ENCODE data around the gene SLCO2B1.

SLCO2B1 gene

GRCh38 chr11:75205564-75206020 is 54.7 kb downstream of the SLCO2B1 start:
- in situ Hi-C loops (cut with HindIII; ENCODE audit: low sequenced_read_pairs): loop anchor here (25.0 kb wide), 1 partner anchor 193 kb away; no protein-coding TSS in a partner anchor

GRCh38 chr11:75208446-75208845 is 57.5 kb downstream of the SLCO2B1 start:
- in situ Hi-C loops (cut with HindIII; ENCODE audit: low sequenced_read_pairs): loop anchor here (25.0 kb wide), 1 partner anchor 196 kb away; no protein-coding TSS in a partner anchor

DNA sequence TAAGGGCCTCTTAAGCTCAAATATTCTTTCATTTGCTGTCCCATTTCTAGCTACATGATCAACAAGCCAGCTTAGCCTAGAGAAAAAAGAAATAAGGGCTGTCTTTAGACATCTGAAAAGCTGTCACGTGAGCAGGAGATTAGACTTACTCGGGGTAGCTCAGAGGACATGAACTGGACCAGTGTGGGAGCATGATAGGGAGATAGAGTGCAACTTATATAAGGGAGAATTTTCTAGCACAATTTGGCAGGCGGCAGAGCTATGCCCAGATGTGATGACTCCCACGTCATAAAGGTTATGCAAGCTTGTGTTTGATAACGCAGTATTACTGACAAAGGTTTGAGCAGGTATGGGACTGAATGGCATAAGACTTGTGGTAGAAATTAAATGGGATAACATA is 61.5 kb downstream of the SLCO2B1 start:
- in situ Hi-C loops (cut with HindIII; ENCODE audit: low sequenced_read_pairs): loop anchor here (10.0 to 25.0 kb wide), 2 partner anchors 78 to 200 kb away; no protein-coding TSS in a partner anchor

GRCh38 chr11:75214411-75214821 is 63.5 kb downstream of the SLCO2B1 start:
- in situ Hi-C loops (cut with HindIII; ENCODE audit: low sequenced_read_pairs): loop anchor here (10.0 to 25.0 kb wide), 2 partner anchors 80 to 202 kb away; no protein-coding TSS in a partner anchor

DNA sequence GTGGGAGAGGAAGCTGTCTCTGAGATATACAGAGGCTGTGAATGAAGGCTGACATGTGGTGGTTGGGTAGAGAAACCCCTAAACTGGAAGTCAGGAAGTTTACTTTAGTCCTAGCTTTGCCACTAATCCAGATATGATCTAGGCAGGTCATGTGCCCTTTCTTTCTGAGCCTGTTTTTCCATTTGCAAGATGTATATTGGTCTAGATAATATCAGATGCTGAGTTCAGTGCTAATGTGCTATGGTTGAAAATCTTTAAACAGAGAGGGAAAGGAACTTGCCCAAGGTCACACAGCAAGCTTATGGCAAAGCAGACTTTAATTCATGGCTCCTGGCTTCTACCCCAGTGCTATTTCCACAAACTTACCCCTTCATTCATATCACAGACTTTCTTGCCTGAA is 63.9 kb downstream of the SLCO2B1 start:
- in situ Hi-C loops (cut with HindIII; ENCODE audit: low sequenced_read_pairs): loop anchor here (10.0 to 25.0 kb wide), 2 partner anchors 80 to 203 kb away; no protein-coding TSS in a partner anchor

DNA sequence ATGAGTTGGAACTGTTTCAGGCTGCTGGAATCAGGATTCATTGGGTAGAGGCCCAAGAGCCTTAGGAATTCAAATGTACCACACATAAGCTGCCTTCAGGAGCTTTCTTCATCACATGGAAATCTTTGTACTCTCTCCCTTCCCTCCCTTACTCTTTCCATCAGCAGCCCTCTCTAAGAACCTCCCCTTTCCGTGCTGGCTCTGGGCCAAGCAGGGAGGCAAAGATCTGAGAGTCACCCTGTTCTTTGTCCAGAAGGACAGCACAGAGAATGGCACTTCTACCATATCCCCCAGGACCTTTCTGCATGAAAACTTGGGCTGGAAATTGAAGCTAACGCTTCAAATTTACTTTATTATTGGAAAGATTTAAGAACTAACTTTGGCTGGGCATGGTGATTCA is 69.0 kb downstream of the SLCO2B1 start:
- in situ Hi-C loops (cut with HindIII; ENCODE audit: low sequenced_read_pairs): loop anchor here (10.0 to 25.0 kb wide), 2 partner anchors 85 to 208 kb away; no protein-coding TSS in a partner anchor

DNA sequence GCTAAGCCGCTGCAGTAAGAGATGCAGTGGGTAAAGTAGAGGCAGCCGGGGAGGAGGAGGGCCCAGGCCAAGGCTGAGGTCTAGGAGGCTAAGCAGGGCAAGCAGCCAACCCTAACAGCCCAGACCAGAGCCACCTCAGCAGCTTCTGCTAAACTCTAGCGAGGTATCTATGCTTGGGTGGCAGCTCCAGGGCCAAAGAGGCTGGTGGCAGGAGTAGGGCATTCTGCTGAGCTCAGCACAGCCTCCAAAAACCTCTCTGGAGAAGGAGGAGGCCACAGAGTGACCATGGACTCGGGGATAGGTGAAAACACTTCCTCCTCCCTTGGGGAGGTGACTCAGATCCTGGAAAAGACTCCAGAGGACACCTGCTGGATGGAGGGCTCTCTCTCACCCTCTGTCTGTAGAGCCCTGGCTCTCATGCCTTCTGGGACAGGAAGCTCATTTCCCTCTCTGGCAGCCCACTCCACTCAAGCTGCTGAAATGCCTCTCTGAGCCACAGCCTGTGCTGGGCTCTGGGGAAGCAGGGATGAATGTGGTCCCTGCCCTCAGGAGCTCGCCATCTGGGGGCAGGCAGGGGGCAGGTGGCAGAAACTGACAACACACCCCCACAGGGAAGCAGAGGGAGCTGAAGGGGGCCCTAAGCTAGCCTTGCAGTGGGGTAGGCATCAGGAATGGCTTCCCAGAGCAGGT is 73.2 kb downstream of the SLCO2B1 start:
- in situ Hi-C loops (cut with HindIII; ENCODE audit: low sequenced_read_pairs): loop anchor here (25.0 kb wide), 1 partner anchor 212 kb away; no protein-coding TSS in a partner anchor

GRCh38 chr11:75225794-75226193 is 74.9 kb downstream of the SLCO2B1 start:
- in situ Hi-C loops (cut with HindIII; ENCODE audit: low sequenced_read_pairs): no loop called here

DNA sequence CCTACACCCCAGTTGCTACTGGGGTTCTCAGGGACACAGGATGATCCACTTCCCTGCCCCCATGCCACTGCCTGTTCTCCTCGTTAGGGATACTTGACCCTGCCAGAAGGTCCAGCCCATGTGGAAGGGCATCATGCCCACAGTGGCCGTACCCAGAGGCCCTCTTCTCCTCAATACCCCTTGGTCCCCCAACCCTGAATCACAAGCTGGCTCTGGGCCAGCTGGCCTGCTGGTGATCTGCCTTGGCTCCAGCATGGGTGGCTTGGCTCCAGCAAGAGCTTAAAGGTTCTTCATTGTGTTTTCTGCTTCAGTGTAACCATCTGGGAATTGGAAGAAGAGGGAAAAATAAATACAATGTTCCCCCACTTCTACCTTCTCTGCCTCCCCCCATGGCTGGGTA is 78.6 kb downstream of the SLCO2B1 start:
- in situ Hi-C loops (cut with HindIII; ENCODE audit: low sequenced_read_pairs): no loop called here

GRCh38 chr11:75230621-75231020 is 79.7 kb downstream of the SLCO2B1 start:
- in situ Hi-C loops (cut with HindIII; ENCODE audit: low sequenced_read_pairs): no loop called here

DNA sequence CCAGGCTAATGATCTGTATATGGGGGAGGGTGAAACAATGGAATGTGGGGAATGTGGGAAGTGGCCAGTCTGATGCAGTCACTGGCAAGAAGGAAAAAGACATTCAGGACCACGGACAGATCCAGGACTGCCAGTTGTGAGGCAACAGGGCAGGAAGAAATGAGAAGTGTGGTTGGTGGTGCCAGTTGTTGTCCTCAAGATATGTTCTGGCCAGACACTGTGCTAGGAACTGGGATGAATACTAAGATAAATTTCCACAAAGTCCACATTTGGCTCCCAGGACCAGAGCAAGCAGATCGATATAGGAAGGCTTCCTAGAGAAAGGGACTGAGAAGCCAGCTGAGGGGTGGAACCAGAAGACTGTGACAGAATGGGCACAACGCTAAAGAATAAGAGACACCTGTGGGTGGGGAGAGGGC is 82.9 kb downstream of the SLCO2B1 start:
- in situ Hi-C loops (cut with HindIII; ENCODE audit: low sequenced_read_pairs): no loop called here

DNA sequence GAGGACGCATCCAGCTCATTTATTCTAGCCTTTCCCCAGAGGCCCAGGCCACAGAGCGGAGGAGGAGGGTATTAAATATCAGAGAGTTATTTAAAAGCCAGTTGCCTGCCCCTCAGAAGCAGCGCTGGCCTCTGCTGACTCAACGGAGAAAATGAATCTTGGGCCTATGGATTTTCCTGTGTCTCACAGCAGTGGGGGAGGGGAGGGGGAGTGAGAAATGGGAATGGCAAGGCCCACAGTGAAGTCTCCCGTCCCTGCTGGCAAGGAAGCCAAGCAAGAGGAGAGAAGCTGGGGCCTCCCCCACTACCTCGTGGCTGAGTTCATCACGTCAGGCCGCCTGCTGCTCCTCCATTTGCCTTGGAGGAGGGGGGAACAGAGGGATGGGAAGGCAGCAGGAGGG is 85.2 kb downstream of the SLCO2B1 start:
- in situ Hi-C loops (cut with HindIII; ENCODE audit: low sequenced_read_pairs): no loop called here

- in situ Hi-C loops (cut with HindIII; ENCODE audit: low sequenced_read_pairs): no loop called here
Measured at GRCh38 chr11:75237050-75237449, 86.1 kb downstream of the SLCO2B1 start.

DNA sequence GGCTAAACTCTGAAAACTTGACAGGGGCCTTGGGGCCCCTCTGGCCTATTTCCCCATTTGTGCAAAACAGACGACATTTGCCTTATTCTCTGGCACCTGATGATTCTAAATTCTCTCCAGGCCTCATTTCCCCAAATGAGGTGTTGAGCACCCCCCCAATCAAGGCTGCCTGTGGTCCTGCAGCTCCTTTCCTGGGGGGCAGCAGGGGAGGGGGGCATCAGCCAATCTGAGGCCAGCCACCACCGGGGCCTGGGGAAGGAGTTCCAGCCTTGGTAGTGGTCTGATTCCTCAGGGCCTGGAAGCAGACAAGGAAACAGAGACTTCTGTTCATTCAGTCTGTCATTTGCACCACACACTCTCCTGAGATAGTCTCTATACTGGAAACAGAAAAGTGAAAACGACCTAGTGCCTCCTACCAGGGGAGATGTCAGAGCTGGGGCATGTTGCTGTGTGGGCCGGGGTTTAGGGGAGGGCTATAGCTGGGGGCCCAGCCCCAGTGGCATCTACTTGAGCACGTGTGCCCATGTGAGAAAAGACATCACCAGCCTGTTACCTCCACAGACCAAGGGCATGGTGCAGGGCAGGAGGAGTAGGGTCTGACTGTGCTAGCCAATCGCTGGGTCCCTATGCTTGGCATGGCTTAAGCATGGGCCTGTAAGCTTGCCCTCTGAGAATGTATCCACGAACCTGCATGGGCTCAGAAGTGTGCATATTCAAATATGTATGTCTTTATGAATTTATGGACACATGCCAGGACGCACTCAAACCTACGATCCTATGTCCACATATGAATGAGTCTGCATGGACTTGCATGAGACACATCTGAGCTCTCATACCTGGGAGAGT is 87.9 kb downstream of the SLCO2B1 start:
- in situ Hi-C loops (cut with HindIII; ENCODE audit: low sequenced_read_pairs): no loop called here

- in situ Hi-C loops (cut with HindIII; ENCODE audit: low sequenced_read_pairs): no loop called here
Measured at GRCh38 chr11:75239531-75240290, 88.8 kb downstream of the SLCO2B1 start.

GRCh38 chr11:75240311-75241035 is 89.6 kb downstream of the SLCO2B1 start, which contains the start of gene TPBGL:
Gene TPBGL, plus strand, starts transcription at chr11:75240774. Its CDS starts 276 bp downstream, at chr11:75241050.
- in situ Hi-C loops (cut with HindIII; ENCODE audit: low sequenced_read_pairs): no loop called here

DNA sequence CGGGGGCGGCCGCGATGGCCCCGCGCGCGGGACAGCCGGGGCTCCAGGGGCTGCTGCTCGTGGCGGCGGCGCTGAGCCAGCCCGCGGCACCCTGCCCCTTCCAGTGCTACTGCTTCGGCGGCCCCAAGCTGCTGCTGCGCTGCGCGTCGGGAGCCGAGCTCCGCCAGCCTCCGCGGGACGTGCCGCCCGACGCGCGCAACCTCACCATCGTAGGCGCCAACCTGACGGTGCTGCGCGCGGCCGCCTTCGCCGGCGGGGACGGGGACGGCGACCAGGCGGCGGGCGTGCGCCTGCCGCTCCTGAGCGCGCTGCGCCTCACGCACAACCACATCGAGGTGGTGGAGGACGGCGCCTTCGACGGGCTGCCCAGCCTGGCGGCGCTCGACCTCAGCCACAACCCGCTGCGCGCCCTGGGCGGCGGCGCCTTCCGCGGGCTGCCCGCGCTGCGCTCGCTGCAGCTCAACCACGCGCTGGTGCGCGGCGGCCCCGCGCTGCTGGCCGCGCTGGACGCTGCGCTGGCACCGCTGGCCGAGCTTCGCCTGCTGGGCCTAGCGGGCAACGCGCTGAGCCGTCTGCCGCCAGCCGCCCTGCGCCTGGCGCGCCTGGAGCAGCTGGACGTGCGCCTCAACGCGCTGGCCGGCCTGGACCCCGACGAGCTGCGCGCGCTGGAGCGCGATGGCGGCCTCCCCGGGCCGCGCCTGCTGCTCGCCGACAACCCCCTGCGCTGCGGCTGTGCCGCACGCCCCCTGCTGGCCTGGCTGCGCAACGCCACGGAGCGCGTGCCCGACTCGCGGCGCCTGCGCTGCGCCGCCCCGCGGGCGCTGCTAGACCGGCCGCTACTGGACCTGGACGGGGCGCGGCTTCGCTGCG is 90.4 kb downstream of the SLCO2B1 start:
- in situ Hi-C loops (cut with HindIII; ENCODE audit: low sequenced_read_pairs): no loop called here

DNA sequence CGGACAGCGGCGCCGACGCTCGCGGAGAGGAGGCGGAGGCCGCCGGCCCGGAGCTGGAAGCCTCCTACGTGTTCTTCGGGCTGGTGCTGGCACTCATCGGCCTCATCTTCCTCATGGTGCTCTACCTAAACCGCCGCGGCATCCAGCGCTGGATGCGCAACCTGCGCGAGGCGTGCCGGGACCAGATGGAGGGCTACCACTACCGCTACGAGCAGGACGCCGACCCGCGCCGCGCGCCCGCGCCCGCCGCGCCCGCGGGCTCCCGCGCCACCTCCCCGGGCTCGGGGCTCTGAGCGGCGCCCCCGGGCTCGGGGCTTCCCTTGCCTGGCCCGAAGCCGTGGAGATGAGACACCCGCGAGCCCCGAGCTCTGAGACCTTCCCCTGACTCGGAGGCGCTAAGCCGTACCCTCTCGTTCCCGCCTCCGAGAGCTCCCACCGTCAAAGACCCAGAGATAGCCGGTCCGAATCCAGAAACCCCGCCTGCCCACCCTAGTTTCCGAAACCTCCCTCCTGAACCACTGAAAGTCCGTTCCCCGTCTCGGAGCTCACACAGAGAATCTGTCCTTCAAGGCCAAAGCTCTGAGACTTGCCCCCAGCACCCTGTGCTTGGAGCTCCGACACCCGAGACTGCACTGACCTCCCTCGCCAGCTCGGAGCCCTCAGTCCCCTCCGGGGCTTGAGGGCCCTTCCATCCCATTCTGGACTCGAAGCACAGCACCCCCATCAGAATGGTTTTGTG is 91.2 kb downstream of the SLCO2B1 start:
- in situ Hi-C loops (cut with HindIII; ENCODE audit: low sequenced_read_pairs): no loop called here

All from DLD1 (cell line).